Colon (tissue), 2 donors: ENCODE measurements around the gene GPR179.
"Not testable (repeated sequence)": the region's sequence is repeated elsewhere in the genome, so short reads cannot be mapped to it uniquely, and the experiment has no call there.

ENCODE experiments used
- FAIRE-seq: peaks from 2 replicates; lab custom pipeline; 2012; peaks lifted over from hg19 to GRCh38; lab: Jason Lieb, UNC
- donor health status: control.
- donor health status: control.

GPR179 gene

DNA sequence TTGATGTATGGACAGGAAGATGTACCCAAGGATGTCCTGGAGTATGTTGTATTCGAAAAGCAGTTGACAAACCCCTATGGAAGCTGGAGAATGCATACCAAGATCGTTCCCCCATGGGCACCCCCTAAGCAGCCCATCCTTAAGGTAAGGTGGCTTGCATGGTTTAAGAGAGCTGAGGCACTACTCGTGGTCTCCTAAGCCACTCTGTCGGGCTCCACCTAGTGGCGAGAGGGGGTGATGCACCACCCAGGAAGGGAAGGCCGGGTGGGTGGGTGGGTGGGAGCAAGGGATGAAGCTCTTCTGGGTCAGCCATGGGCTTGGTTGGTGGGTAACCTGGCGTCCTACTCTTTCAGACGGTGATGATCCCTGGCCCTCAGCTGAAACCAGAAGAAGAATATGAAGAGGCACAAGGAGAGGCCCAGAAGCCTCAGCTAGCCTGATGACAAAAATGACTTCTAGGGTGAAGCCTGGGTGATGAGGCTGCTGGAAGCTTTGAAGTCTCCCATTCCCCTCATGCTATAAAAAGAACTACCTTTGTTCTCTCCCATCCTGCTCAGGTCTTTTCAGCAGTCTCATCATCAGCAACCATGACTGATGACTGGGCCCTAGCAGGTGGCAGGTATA, 21.5 kb downstream of the GPR179 start:
- FAIRE-seq: no peak

DNA sequence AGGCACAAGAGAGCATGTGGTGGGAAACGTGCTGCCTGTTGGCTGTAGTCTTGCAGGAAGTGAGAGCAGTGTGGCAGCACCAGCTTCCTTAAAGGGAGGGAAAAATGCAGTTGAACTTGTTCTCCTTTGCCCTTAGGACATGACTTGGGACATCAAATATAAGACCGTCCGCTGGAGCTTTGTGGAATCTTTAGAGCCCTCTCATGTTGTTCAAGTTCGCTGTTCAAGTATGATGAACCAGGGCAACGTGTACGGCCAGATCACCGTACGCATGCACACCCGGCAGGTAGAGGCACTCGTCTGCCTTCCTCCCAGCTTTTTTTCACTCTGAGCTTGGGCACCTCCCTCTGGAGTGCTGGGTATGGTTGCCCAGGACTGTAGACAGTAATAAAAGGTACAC, 23.3 kb downstream of the GPR179 start:
- no peak for FAIRE-seq

DNA sequence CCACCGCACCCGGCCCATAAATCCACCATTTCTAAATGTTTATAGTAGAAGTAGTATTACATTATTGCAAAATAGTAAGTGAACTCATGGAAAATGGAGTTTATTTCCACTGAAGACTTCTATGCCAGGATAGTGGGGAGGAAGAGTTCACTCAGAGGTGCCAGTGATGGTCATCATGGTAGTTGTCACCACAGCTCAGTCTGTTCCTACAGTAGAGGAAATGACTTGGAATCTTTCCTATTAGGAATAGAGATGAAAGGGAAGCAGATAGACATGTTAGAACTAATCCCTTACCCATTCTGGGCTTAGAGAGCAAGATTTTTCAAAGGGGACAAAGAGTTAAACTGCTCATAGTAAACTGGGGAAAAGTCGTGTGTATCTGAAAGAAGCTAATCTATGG, 26.7 kb downstream of the GPR179 start:
- FAIRE-seq: no peak

DNA sequence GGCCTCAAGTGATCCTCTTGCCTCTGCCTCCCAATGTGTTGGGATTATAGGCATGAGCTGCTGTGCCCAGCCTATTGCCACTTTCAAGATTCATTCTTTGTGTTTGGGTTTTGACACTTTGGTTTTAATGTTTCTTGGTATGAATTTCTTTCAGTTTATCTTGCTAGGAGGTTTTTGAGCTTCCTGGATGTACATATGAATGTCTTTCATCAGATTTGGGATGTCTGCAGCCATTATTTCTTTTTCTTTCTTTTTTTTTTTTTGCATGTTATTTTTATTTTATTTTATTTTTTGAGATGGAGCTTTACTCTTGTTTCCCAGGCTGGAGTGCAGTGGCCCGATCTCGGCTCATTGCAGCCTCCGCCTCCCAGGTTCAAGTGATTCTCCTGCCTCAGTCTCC, 28.3 kb downstream of the GPR179 start:
- no peak for FAIRE-seq

DNA sequence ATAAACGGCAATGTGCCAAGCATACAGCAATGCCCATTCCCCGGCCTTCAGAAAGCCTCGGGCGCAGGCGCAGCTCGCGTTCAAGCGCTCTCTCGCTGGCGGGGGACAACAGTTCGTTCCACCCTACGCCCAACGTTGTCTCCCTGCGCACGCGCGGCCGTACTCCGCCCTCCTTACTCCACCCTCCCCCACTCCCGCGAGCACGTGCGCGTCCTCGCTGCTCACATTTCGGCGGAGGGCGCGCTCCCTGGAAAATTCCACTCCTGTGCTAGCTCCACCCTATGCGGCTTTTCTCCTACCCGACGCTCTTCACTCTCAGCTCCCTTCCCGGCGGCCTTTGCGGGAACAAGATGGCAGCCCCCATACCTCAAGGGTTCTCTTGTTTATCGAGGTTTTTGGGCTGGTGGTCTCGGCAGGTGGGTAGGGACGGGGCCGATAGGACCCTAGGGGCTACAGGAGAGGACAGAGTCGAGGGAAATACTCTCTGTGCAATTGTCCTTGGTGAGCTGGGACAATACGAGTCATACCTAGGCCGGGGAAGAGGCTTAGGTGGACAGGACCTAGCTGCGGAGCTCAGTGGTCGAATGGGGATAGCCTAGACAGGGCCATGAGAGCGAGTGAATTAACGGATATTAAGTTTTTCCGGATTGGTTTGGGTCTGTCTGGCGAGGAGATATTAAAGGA, 46.8 kb downstream of the GPR179 start, which contains the start of gene MRPL45:
TSS of gene MRPL45 (plus strand) at position 335 of the 684 bp plus-strand sequence. CDS start at position 351, 16 bp downstream.
- FAIRE-seq: not testable (repeated sequence)

DNA sequence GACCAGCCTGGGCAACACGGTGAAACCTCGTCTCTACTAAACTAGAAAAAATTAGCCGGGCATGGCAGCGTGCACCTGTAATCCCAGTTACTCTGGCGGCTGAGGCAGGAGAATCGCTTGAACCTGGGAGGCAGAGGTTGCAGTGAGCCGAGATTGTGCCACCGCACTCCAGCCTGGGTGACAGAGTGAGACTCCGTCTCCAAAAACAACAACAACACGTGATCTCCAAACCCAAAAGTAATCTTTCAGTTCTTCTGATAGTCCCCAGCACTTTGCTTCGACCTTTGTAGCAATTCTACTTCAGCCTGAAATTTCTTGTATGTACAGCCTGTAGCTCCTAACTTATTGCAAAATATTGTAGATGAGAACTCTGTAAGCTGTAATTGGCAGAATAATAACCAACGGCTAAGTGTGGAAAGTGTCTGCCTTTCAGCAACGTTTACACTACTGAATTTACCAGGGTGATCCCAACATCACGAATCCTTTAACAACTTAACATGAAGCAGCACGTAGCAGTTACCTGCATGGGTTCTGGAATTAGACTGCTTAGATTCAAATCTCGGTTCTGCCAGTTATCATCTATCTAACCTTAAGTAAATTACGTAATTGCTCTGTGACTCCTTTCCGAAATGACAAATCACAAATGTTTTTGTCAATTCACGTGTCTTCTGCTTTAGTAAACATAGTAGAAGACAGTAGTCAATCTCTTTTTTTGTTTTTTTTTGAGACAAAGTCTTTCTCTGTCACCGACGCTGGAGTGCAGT, 48.0 kb downstream of the GPR179 start:
- FAIRE-seq: not testable (repeated sequence)

DNA sequence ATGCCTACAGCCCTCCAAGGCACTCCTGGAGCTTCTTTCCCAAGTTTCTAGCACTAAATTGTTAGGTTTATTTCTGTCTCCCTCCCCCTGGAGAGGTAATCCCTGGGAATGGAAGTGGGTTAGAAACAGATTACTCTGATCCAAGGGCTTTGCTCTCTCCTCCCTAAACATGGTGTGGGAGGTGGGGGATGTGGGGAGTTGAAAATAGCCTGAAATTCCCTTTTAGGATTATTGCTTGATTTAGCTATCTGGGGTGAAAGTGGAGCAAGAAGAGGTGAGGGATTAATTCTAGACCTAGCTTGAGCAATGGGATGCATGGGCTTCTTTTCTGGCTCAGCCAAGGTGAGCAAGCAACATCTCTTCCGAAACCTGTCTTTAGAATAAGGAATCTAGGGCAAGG, 54.0 kb downstream of the GPR179 start:
- FAIRE-seq: not testable (repeated sequence)

DNA sequence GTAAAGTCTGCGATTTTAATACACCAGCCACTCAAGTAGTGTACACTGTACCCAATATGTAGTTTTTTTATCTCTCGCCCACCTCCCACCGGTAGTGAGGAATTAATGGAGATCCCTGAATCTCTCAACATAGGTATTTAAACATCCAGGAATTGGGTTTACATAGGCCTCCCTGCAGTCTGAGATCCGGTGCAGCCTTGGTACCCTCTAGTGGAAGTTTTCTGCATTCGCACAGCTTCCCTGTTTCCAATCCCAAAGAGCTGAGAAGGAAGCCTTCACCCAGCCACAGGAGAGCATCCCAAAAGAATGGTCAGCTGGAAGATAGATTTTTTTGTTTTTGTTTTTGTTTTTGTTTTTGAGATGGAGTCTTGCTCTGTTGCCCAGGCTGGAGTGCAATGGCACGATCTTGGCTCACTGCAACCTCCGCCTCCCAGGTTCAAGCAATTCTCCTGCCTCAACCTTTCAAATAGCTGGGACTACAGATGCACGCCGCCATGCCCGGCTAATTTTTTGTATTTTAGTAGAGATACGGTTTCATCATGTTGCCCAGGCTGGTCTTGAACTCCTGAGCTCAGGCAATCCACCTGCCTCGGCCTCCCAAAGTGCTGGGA, 55.4 kb downstream of the GPR179 start:
- FAIRE-seq: not testable (repeated sequence)

DNA sequence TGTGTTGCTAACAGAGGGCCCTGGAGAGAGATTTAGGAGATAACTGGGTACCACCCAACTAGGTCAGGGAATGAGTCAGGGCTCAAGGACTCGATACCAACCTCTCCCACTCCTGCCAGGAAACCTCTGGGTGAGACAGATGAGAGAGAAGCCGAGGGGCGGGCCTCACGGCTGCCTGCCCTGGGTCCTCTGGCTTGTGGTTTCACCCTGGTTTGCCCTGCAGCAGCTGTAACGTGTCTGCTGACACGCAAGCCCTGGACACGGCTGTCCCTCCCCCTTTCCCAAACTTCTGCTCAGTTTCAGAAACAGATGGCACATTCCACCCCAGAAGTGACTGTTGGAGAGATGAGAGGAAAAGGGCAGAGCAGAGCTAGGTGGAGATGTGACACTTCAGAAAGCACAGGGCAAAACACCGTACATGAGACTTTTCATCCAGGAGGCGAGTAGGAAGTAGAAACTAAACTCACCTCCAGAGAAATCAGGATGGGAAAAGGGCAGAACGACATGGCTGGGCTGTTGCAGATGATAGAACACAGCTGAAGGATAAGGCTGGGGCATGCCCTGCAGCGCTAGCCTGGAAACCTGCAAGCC, 57.2 kb downstream of the GPR179 start:
- FAIRE-seq: not testable (repeated sequence)

DNA sequence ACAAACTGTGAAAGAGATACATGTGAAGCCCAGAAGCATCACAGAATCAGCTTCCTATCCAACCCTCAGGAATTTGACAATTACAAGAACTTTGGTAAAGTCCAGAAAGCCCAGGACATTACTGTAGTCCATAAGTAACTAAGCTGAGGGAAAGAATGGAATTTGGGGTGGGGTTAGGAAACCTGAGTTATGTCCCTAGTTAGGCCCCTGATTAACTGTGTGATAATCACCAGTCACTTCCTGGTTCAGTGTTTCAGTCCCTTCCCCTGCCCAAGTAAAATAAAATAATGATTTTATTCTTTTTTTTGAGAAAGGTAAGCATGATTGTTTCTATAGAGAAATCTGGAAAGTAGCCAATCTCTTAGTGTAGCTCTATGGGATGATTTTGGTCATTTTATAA, 57.8 kb downstream of the GPR179 start:
- not testable (repeated sequence) for FAIRE-seq
